Dendritic cell treated with granulocyte-macrophage colony-stimulating factor and Interleukin-4, amounts not matched to agents 40 ng/mL and 50 ng/mL, for 4 days (primary cell): Measurements from ENCODE around the gene SPATA33.

Source experiments
- H3K27ac Mint-ChIP-seq: one replicate; pipeline ENCODE4 v1.8.0; 2022; ENCODE audit warnings: mild to moderate bottlenecking, mixed read lengths
- H3K27me3 Mint-ChIP-seq: one replicate; pipeline ENCODE4 v1.8.0; 2022; ENCODE audit warnings: mild to moderate bottlenecking, mixed read lengths
- H3K36me3 Mint-ChIP-seq: one replicate; pipeline ENCODE4 v1.8.0; 2022; ENCODE audit warnings: low read depth, mixed read lengths
- H3K4me1 Mint-ChIP-seq: one replicate; pipeline ENCODE4 v1.8.0; 2022; ENCODE audit warnings: low read depth, mixed read lengths
- H3K4me3 Mint-ChIP-seq: one replicate; pipeline ENCODE4 v1.8.0; 2022; ENCODE audit warnings: mild to moderate bottlenecking, moderate library complexity, mixed read lengths
- H3K9me3 Mint-ChIP-seq: one replicate; pipeline ENCODE4 v1.8.0; 2022; ENCODE audit warnings: mixed read lengths
- intact Hi-C: fragments of 100-400 bp; cut with micrococcal nuclease; formaldehyde crosslinking; loops from one replicate; pipeline ENCODE4 v1.15.0; 2022

SPATA33 gene

GRCh38 chr16:89657442-89658220 lies at the start of gene SPATA33, which contains the start of gene CHMP1A:
SPATA33 (plus strand) TSS chr16:89657836; CDS start chr16:89657912, 76 bp downstream.
CHMP1A (minus strand) TSS chr16:89657708; CDS start chr16:89657588, 120 bp downstream.
- intact Hi-C loops: no loop called here
- peaks cover 2% of the 10 kb centered on the region for H3K27me3 Mint-ChIP-seq

GRCh38 chr16:89607937-89608740 lies 49.5 kb upstream of the SPATA33 start:
- Mint-ChIP-seq H3K4me1 (peaks cover 4% of the 10 kb centered on the region), H3K9me3 (no peaks in the 10 kb centered on the region), H3K27ac (no peak overlapping the region), H3K36me3 (no peaks in the 10 kb centered on the region), H3K27me3 (peaks cover under 1% of the 10 kb centered on the region), H3K4me3 (no peak overlapping the region)
- intact Hi-C loops: no loop called here

More at GRCh38 chr16:89657442-89658220, at the start of gene SPATA33, which contains the start of gene CHMP1A:
- no peaks in the 10 kb centered on the region for H3K9me3 Mint-ChIP-seq
- H3K36me3 Mint-ChIP-seq: peaks cover 65% of the 10 kb centered on the region
- H3K27ac Mint-ChIP-seq: peak within 1 kb of the TSS; percentile 89
- peaks cover 39% of the 10 kb centered on the region for H3K4me1 Mint-ChIP-seq
- peak within 1 kb of the TSS; percentile 93 for H3K4me3 Mint-ChIP-seq

GRCh38 chr16:89610108-89610453 lies 47.6 kb upstream of the SPATA33 start:
- Mint-ChIP-seq H3K4me3 (no peak overlapping the region), H3K9me3 (no peaks in the 10 kb centered on the region), H3K27ac (no peak overlapping the region), H3K4me1 (peaks cover 7% of the 10 kb centered on the region), H3K36me3 (no peaks in the 10 kb centered on the region), H3K27me3 (peaks cover 9% of the 10 kb centered on the region)
- intact Hi-C loops: no loop called here

- H3K27ac Mint-ChIP-seq: no peak overlapping the region
- intact Hi-C loops: no loop called here
Measured at GRCh38 chr16:89612415-89613166, 45.0 kb upstream of the SPATA33 start.

GRCh38 chr16:89613231-89613953 lies 44.2 kb upstream of the SPATA33 start, which contains the start of gene DPEP1:
DPEP1 (plus strand) TSS chr16:89613642; CDS start chr16:89630411, 16,769 bp downstream.
- intact Hi-C loops: no loop called here
- Mint-ChIP-seq H3K9me3 (no peaks in the 10 kb centered on the region), H3K4me1 (peaks cover 7% of the 10 kb centered on the region), H3K27me3 (peaks cover 18% of the 10 kb centered on the region), H3K4me3 (no peak within 1 kb of the TSS), H3K27ac (no peak within 1 kb of the TSS), H3K36me3 (no peaks in the 10 kb centered on the region)

More at GRCh38 chr16:89612415-89613166, 45.0 kb upstream of the SPATA33 start:
- no peaks in the 10 kb centered on the region for H3K9me3 Mint-ChIP-seq
- H3K27me3 Mint-ChIP-seq: peaks cover 18% of the 10 kb centered on the region
- H3K4me1 Mint-ChIP-seq: peaks cover 7% of the 10 kb centered on the region
- no peak overlapping the region for H3K4me3 Mint-ChIP-seq
- no peaks in the 10 kb centered on the region for H3K36me3 Mint-ChIP-seq

- Mint-ChIP-seq H3K4me3 (no peak overlapping the region), H3K9me3 (no peaks in the 10 kb centered on the region), H3K36me3 (no peaks in the 10 kb centered on the region), H3K4me1 (peaks cover 7% of the 10 kb centered on the region), H3K27me3 (peaks cover 18% of the 10 kb centered on the region), H3K27ac (no peak overlapping the region)
- intact Hi-C loops: loop anchor here (2.0 kb wide), 1 partner anchor 39 kb away; the partner anchor contains the start of gene CPNE7
Measured at GRCh38 chr16:89613954-89614459, 43.6 kb upstream of the SPATA33 start.

- H3K27me3 Mint-ChIP-seq: peaks cover 18% of the 10 kb centered on the region
- H3K4me3 Mint-ChIP-seq: no peak overlapping the region
- no peak overlapping the region for H3K27ac Mint-ChIP-seq
- H3K4me1 Mint-ChIP-seq: peaks cover 7% of the 10 kb centered on the region
- intact Hi-C loops: loop anchor here (2.0 kb wide), 1 partner anchor 40 kb away; the partner anchor contains the start of gene CPNE7
- no peaks in the 10 kb centered on the region for H3K9me3 Mint-ChIP-seq
- no peaks in the 10 kb centered on the region for H3K36me3 Mint-ChIP-seq
Measured at GRCh38 chr16:89615176-89615575, 42.5 kb upstream of the SPATA33 start.

GRCh38 chr16:89615596-89616090 lies 42.0 kb upstream of the SPATA33 start:
- H3K9me3 Mint-ChIP-seq: no peaks in the 10 kb centered on the region
- H3K27me3 Mint-ChIP-seq: peaks cover 18% of the 10 kb centered on the region
- no peak overlapping the region for H3K27ac Mint-ChIP-seq
- intact Hi-C loops: loop anchor here (2.0 kb wide), 1 partner anchor 41 kb away; the partner anchor contains the start of gene CPNE7
- H3K36me3 Mint-ChIP-seq: no peaks in the 10 kb centered on the region
- no peak overlapping the region for H3K4me3 Mint-ChIP-seq
- H3K4me1 Mint-ChIP-seq: peaks cover 7% of the 10 kb centered on the region

GRCh38 chr16:89616623-89617022 lies 41.0 kb upstream of the SPATA33 start:
- Mint-ChIP-seq H3K9me3 (no peaks in the 10 kb centered on the region), H3K4me1 (peaks cover 7% of the 10 kb centered on the region), H3K27me3 (peaks cover 22% of the 10 kb centered on the region), H3K36me3 (no peaks in the 10 kb centered on the region), H3K27ac (no peak overlapping the region), H3K4me3 (no peak overlapping the region)
- intact Hi-C loops: no loop called here

GRCh38 chr16:89617036-89617435 lies 40.6 kb upstream of the SPATA33 start:
- Mint-ChIP-seq H3K4me3 (no peak overlapping the region), H3K36me3 (no peaks in the 10 kb centered on the region), H3K27me3 (peaks cover 26% of the 10 kb centered on the region), H3K4me1 (peaks cover 7% of the 10 kb centered on the region), H3K27ac (no peak overlapping the region), H3K9me3 (no peaks in the 10 kb centered on the region)
- intact Hi-C loops: no loop called here

- Mint-ChIP-seq H3K36me3 (no peaks in the 10 kb centered on the region), H3K4me1 (peaks cover 2% of the 10 kb centered on the region), H3K9me3 (no peaks in the 10 kb centered on the region), H3K4me3 (no peak overlapping the region), H3K27ac (no peak overlapping the region), H3K27me3 (peaks cover 37% of the 10 kb centered on the region)
- intact Hi-C loops: no loop called here
Measured at GRCh38 chr16:89618109-89618998, 39.3 kb upstream of the SPATA33 start.

GRCh38 chr16:89619840-89620239 lies 37.8 kb upstream of the SPATA33 start:
- Mint-ChIP-seq H3K4me1 (no peaks in the 10 kb centered on the region), H3K36me3 (no peaks in the 10 kb centered on the region), H3K9me3 (no peaks in the 10 kb centered on the region), H3K27me3 (peaks cover 45% of the 10 kb centered on the region), H3K27ac (no peak overlapping the region), H3K4me3 (no peak overlapping the region)
- intact Hi-C loops: no loop called here
